Esophagus squamous epithelium (tissue), 4 donors: Measurements from ENCODE around the gene SEPTIN14.

Experiments
- CTCF ChIP-seq, 6 experiments: fragments of 450-650 bp in 4 of 6; fragments of 200-600 bp in 2 of 6; sonication (generic) in 2 of 6; IDR thresholded peaks; one replicate each; pipeline ENCODE4 v1.5.1; 2016 to 2019; ENCODE audit warnings: antibody characterized with exemption in 6 of 6, mild to moderate bottlenecking in 4 of 6, moderate library complexity in 4 of 6
- POLR2A ChIP-seq, 4 donors: fragments of 450-650 bp; IDR thresholded peaks; one replicate each; pipeline ENCODE4 v1.6.1; 2017; ENCODE audit warnings: antibody characterized with exemption in 4 of 4, mild to moderate bottlenecking in 4 of 4, moderate library complexity in 3 of 4

- TF ChIP-seq POLR2A (IDR thresholded peaks at IDR 0.05), result no peak
- TF ChIP-seq CTCF (IDR thresholded peaks at IDR 0.05), result no peak
These were observed 24.0 kb downstream of the SEPTIN14 start for GRCh38 chr7:55838595-55838994.
